ENCODE data around the gene ISOC2. TPM values are rescaled to one million over a fixed set of nuclear protein-coding genes. Genes with fewer than 3 reads are reported as not detected.

The ISOC2 gene
- total and polyA plus RNA-seq, 9 of the 15 experiments (the other 6 are each of a cell fraction or from before 2014, with no cell fraction given) = 1.2 to 229 (median 58.3) TPM

GRCh38 chr19:55491546-55492360, 30.3 kb upstream of the ISOC2 start:
- Histone ChIP-seq H3K4me2 (ENCODE audit: insufficient read depth, low read length) (no peak overlapping the region), H3K27ac (ENCODE audit: extremely low read depth, low read depth, low read length) (no peak overlapping the region), H2AFZ (ENCODE audit: low read depth, low read length) (no peak overlapping the region), H4K20me1 (replicated peaks; ENCODE audit: control insufficient read depth, insufficient read depth, low read length) (no peaks in the 10 kb centered on the region), H3K9ac (ENCODE audit: insufficient read depth in 1 of 2, low read depth in 2 of 2, low read length in 2 of 2) (peak overlapping the region in 1 of 2 experiments; percentile 64; a peak in 1 of 4 replicates), H3K4me3 (no peak overlapping the region), H3K9me3 (replicated peaks; ENCODE audit: control insufficient read depth, insufficient read depth, low read depth, low read length) (no peaks in the 10 kb centered on the region), H3K36me3 (ENCODE audit: control insufficient read depth, insufficient read depth, low read length) (no peaks in the 10 kb centered on the region), H3K79me2 (ENCODE audit: control insufficient read depth, insufficient read depth, low read length) (no peaks in the 10 kb centered on the region), H3K27me3 (ENCODE audit: control insufficient read depth in 2 of 2, insufficient read depth in 2 of 2, low read length in 2 of 2) (peaks cover 0 to 4% of the 10 kb centered on the region in 2 experiments; a peak in 1 of 5 replicates), H3K9me1 (ENCODE audit: control insufficient read depth, insufficient read depth, low read length) (no peaks in the 10 kb centered on the region), H3K4me1 (replicated peaks in 1 of 2; ENCODE audit: control insufficient read depth in 2 of 2, insufficient read depth in 2 of 2, low read length in 2 of 2) (peaks cover 25 to 69% of the 10 kb centered on the region in 2 experiments)
- intact Hi-C loops (cut with micrococcal nuclease) (no loop called here), in situ Hi-C loops (cut with MboI) (no loop called here)
- 20% methylated on average over 17 of the region's 24 CpGs for WGBS (ENCODE audit: insufficient coverage, low coverage, missing lambda C conversion rate)
- ATAC-seq (peak; percentile 11; the same call in 2 of the 3 replicates), DNase-seq (ENCODE audit: extremely low read depth in 1 of 4, low spot score in 3 of 4) (no peak), FAIRE-seq (no peak)
- POLR2A ChIA-PET = interaction anchor here (0.9 to 2.3 kb wide), 4 partner anchors 7 to 25 kb away, joined by 4 to 5 read pairs (median 5); no protein-coding TSS in a partner anchor
- CTCF ChIA-PET (ENCODE audit: low intra/inter-chr PET ratio) = no interaction called here
- BruUV-seq (replicated peaks) = no TSS peak
- TF ChIP-seq NELFE (IDR thresholded peaks at IDR 0.05; ENCODE audit: insufficient read depth, insufficient read length) (no peak), FOXA3 (CRISPR knock-in tag; conservative IDR thresholded peaks at IDR 0.05 in 1 of 2, IDR thresholded peaks at IDR 0.05 in 1 of 2) (no peak), RBM22 (IDR thresholded peaks at IDR 0.05; ENCODE audit: low read depth, low read length, poor library complexity, severe bottlenecking) (no peak), MAX (CRISPR knock-in tag; IDR thresholded peaks at IDR 0.05) (peak; percentile 19; the same call in 1 of the 2 replicates), ZNF263 (CRISPR knock-in tag; IDR thresholded peaks at IDR 0.05; ENCODE audit: borderline replicate concordance) (no peak), DACH1 (IDR thresholded peaks at IDR 0.05; ENCODE audit: partially characterized antibody) (no peak), TCF7 (IDR thresholded peaks at IDR 0.05; ENCODE audit: borderline replicate concordance) (no peak), POLR2G (IDR thresholded peaks at IDR 0.05; ENCODE audit: low read depth, low read length) (0 out of 2 replicates have a peak, but pooled peaks have one; percentile 23), ARHGAP35 (IDR thresholded peaks at IDR 0.05; ENCODE audit: partially characterized antibody) (no peak)
